Measurements from ENCODE around the gene PLEKHN1. TPM values are rescaled to one million over a fixed set of nuclear protein-coding genes. Genes with fewer than 3 reads are reported as not detected.

Gene PLEKHN1
- total RNA-seq, 4 donors from 2014 or later = 0.14 to 1.4 TPM; not detected in 2

DNA sequence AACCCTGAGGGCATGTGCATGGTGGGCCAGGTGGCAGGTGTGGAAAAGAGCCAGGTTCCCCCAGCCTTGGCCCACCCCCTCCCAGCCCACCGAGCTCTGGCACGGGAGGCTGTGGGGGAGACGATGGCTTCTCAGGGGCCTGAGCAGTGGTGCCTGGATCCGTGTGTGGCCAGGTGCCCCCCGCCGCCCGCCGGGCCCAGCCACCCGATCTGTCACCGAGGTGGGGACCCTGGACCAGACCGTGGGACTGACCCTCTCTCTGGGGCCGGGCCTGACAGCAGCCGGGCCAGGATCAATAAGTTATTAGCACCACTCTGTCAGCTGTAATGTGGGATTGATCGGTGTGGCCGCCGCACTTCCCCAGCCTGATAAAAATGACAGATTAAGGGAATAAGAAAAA lies 28.8 kb upstream of the PLEKHN1 start:
- Histone ChIP-seq H3K27ac (no peak overlapping the region), H3K27me3 (peaks cover 91% of the 10 kb centered on the region), H3K9me3 (no peaks in the 10 kb centered on the region), H3K4me1 (peaks cover 25 to 47% (median 39%) of the 10 kb centered on the region in 4 donors), H3K36me3 (no peaks in the 10 kb centered on the region), H3K4me3 (no peak overlapping the region)
- intact Hi-C loops (cut with DNase I; ENCODE audit: low total_unique reads) = loop anchor here (2.0 kb wide), 1 partner anchor 33 kb away; no protein-coding TSS in a partner anchor
- TF ChIP-seq POLR2A (IDR thresholded peaks at IDR 0.05) (no peak), POLR2AphosphoS5 (IDR thresholded peaks at IDR 0.05) (no peak), CTCF (IDR thresholded peaks at IDR 0.05) (no peak), EP300 (IDR thresholded peaks at IDR 0.05; ENCODE audit: low read depth) (no peak)
- 75% methylated on average over 15 of the region's 16 CpGs; no CpG with 5 or more reads in 1 of the 2 donors for WGBS, 2 donors (ENCODE audit: low coverage in 1 of 2)
- no peak for DNase-seq
- in situ Hi-C loops (cut with MboI; ENCODE audit: low pct_ligation_motif_present in 1 of 4, low pct_unique_long_range_greater_than_20kb in 1 of 4, low sequenced_read_pairs in 3 of 4) = no loop called here

GRCh38 chr1:938088-938683 lies 28.1 kb upstream of the PLEKHN1 start:
- peak; percentile 57 for DNase-seq
- peaks cover 25 to 48% (median 42%) of the 10 kb centered on the region in 4 donors for H3K4me1 ChIP-seq
- no peaks in the 10 kb centered on the region for H3K9me3 ChIP-seq
- in situ Hi-C loops (cut with MboI; ENCODE audit: low pct_ligation_motif_present in 1 of 4, low pct_unique_long_range_greater_than_20kb in 1 of 4, low sequenced_read_pairs in 3 of 4) (no loop called here), intact Hi-C loops (cut with DNase I; ENCODE audit: low total_unique reads) (no loop called here)
- TF ChIP-seq POLR2A (IDR thresholded peaks at IDR 0.05) = no peak
- TF ChIP-seq CTCF (IDR thresholded peaks at IDR 0.05) = peak in 4 of 5 experiments; percentile 47 to 78 (median 62)
- WGBS, 2 donors (ENCODE audit: low coverage in 1 of 2) = 65% methylated on average over 12 of the region's 15 CpGs; no CpG with 5 or more reads in 1 of the 2 donors
- no peak overlapping the region for H3K4me3 ChIP-seq
- H3K27ac ChIP-seq = no peak overlapping the region
- no peaks in the 10 kb centered on the region for H3K36me3 ChIP-seq
- peaks cover 91% of the 10 kb centered on the region for H3K27me3 ChIP-seq

DNA sequence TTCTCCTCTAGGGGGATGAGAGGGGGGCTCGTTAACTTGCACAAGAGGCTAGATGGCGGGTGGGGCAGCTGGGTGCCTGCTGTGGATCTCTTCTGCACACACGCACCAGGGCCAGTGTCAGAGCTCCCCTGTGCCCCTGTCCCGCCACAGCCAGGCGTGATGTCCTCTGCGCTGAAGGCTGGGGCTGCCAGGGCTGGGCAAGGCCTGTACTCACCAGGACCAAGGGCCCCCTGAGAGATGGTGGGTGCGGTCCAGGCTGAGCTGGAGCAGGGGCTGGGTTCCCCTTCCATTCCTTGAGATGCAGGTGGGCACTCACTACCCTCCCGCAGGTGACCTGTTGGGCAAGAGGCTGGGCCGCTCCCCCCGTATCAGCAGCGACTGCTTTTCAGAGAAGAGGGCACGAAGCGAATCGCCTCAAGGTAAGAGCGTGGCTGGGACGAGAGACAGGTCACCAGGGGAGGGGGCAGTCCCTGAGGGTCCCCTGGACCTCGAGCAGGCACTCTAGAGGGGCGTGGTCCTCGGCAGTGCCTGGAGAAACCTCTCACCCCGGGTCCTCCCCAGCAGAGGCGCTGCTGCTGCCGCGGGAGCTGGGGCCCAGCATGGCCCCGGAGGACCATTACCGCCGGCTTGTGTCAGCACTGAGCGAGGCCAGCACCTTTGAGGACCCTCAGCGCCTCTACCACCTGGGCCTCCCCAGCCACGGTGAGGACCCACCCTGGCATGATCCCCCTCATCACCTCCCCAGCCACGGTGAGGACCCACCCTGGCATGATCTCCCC lies 27.4 kb upstream of the PLEKHN1 start:
- H3K4me1 ChIP-seq = peaks cover 25 to 44% (median 38%) of the 10 kb centered on the region in 4 donors
- 53% methylated on average over 30 of the region's 30 CpGs; no CpG with 5 or more reads in 1 of the 2 donors for WGBS, 2 donors (ENCODE audit: low coverage in 1 of 2)

More for the DNA sequence above, 27.4 kb upstream of the PLEKHN1 start:
- no peak for TF ChIP-seq CTCF (IDR thresholded peaks at IDR 0.05)
- no peak for TF ChIP-seq POLR2AphosphoS5 (IDR thresholded peaks at IDR 0.05)
- TF ChIP-seq POLR2A (IDR thresholded peaks at IDR 0.05) = no peak
- no peak for TF ChIP-seq EP300 (IDR thresholded peaks at IDR 0.05; ENCODE audit: low read depth)
- Histone ChIP-seq H3K4me3 (no peak overlapping the region), H3K9me3 (no peaks in the 10 kb centered on the region), H3K36me3 (no peaks in the 10 kb centered on the region), H3K27ac (no peak overlapping the region), H3K27me3 (peaks cover 92% of the 10 kb centered on the region)
- no peak for DNase-seq
- in situ Hi-C loops (cut with MboI; ENCODE audit: low pct_ligation_motif_present in 1 of 4, low pct_unique_long_range_greater_than_20kb in 1 of 4, low sequenced_read_pairs in 3 of 4) = no loop called here
- intact Hi-C loops (cut with DNase I; ENCODE audit: low total_unique reads) = no loop called here

Data from transverse colon (tissue), 4 donors.